Stromal cell of bone marrow (primary cell): ENCODE data around the gene PDE2A.

Experiments
- DNase-seq: peaks from one replicate; pipeline ENCODE4 v3.0.0-alpha.2; 2012; ENCODE audit warnings: low read depth

The PDE2A gene

GRCh38 chr11:72543849-72544542 lies 130.2 kb downstream of the PDE2A start:
- DNase-seq = no peak

DNA sequence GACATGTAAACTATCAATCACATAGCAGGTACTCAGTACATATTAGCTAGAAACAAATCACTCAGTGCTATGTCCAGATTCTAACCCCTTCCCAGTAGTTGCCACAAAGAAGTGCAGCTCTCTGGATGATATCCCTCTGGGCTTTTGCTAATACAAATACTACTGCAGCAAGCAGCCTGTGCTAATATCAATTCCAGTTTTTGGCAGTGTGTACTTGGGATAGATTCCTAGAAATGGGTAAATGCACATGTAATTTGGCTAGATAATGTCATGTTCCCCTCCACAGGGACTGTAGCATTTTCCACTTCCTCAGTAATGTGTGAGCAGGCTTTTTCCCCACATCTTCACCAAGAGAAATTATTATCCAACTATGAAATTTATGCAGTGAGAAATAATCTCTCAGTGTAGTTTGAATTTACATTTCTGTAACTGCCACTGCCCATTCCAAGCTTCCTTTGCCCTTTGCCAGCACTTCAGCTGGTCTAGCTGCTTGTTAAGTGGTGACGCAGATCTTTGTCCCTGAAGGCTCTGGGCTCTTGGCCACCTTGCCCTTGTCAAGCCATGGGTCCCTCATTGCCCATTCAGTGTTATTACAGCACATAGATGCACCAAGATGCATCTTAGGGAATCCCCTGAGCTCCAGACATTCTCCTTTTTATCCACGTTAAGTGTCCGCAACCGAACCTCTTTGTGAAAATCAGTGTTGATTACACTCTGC lies 132.8 kb downstream of the PDE2A start:
- DNase-seq = no peak

- no peak for DNase-seq
Measured at GRCh38 chr11:72537051-72537450, 137.2 kb downstream of the PDE2A start.

GRCh38 chr11:72535194-72535547 lies 139.1 kb downstream of the PDE2A start:
- DNase-seq = no peak

- DNase-seq = no peak
Measured at GRCh38 chr11:72534371-72535193, 139.6 kb downstream of the PDE2A start.

DNA sequence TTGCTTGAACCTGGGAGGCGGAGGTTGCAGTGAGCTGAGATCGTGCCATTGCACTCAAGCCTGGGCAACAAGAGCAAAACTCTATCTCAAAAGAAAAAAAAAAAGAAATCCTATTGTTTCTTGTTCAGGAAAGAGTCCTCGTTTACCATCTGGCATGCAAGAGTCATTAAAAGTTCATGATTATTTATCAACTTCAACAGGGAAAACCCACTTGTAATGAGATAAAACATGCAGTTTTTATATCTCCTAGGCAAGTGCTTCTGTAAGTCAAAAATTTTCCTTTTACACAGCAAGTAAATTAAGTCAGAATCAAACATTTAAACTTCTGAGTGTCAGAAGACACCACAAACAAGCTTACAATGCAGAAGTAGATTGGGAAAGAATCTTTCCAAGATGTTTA lies 145.2 kb downstream of the PDE2A start:
- no peak for DNase-seq

GRCh38 chr11:72528121-72528520 lies 146.1 kb downstream of the PDE2A start:
- no peak for DNase-seq
